GM12892 (cell line): ENCODE data around the gene PAPPA.

Experiments used
- POLR2A ChIP-seq: IDR thresholded peaks from 2 replicates; pipeline ENCODE4 v1.6.1; 2011; ENCODE audit warnings: low read depth, low read length, control low read depth
- TAF1 ChIP-seq: IDR thresholded peaks from 2 replicates; pipeline ENCODE4 v1.6.1; 2011; ENCODE audit warnings: low read depth, mild to moderate bottlenecking, control low read depth, low read length, borderline replicate concordance

- no peak for TF ChIP-seq TAF1
- no peak for TF ChIP-seq POLR2A
These were observed 158.6 kb downstream of the PAPPA start for GRCh38 chr9:116312221-116312620.
